GM19351 (cell line): ENCODE measurements around the gene GLI3.
A peak's percentile ranks its signal among the peaks of the same experiment; 100 is the strongest.

Experiments
- ATAC-seq: cut with Tn5 transposase; IDR thresholded peaks from one replicate; pipeline ENCODE4 v1.9.1; 2021; ENCODE audit warnings: mild to moderate bottlenecking, moderate library complexity; ENCODE audit not compliant: unreplicated experiment

Gene GLI3

DNA sequence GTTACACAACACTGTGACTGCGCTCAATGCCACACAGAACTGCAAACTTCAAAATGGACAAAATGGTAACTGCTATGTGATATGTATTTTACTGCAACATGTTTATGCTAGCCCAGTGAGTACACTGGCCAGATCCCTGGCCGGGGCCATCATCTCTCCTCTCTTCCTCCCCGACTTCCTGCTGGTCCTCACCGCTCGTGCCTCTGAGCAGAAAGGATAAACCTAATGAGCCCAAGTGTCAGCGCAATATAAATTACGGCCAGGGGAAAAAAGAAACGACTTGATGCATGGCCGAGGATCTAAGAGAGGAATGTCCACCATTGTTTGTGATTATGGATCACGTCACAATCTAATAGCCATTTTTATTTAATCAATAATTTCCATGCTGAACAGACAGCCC is 225.2 kb downstream of the GLI3 start:
- no peak for ATAC-seq

DNA sequence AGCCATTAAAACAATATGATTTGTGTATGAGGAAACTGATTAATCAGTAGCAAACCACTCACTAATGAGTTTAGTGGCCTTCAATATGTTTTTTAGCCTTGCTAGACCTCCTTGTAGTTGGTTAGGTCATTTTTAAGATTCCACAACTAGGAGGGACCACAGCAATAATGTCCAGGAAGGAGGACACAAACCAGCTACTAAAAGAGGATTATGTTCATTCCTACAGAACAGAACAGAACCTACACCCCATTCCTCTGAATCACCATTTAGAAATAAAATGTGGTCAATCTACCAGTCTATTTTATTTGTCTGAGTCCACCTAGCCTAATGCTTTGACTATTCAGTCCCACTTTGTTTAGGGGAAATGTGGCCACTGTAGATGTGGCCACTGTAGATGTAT is 226.3 kb downstream of the GLI3 start:
- no peak for ATAC-seq

DNA sequence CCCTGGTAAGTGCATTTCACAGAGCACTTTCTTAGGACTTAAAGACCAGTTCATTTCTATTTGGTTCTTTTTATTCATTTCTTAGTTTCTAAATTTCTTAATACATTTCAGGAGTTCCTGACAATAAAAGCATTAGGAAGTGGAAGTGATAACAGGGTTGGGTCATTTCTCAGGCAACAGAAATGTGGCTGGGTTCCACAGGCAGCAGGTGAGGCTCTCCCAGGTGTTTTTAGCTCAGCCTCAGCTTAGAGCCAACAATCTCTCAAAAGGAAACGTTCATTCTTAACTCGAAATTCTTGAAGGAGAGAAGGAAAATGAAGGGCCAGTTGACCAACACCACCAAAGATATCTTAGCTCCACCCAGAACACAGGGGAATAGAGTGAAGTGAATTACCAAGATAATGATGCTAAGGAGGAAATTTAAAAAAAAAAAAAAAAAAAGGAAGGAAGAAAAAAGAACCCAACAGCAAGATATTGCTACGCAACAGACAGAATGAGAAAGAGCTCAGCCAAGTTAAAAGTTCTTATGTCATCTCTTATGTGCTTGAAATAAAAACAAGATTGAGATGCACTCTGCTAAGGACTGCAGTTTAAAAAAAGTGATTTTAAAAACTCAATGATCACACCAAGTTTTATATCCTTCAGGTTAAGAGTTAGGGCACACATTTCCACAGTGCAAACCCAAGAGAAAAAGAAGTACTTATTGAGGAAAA is 230.1 kb downstream of the GLI3 start:
- no peak for ATAC-seq

DNA sequence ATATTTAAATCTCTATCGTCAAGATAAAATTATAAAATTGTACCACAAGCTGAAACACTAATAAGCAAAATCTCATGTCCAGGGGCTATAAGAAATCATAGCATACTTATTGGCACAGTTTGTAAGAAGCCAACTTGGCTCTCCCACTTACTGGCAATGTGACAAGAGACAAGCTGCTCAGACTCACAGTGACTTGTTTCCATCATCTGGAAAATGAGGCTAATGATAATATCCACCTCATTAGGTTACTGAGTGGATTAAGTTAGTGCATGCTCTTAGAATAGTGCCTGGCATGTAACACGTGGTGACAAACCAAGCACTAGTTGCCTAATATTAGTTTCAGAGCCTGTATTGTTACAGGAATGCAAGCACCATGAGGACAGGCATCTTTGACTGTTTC is 234.4 kb downstream of the GLI3 start:
- ATAC-seq = no peak

GRCh38 chr7:41999736-42000283 is 237.2 kb downstream of the GLI3 start:
- no peak for ATAC-seq

- ATAC-seq = no peak
Measured at GRCh38 chr7:41998041-41998440, 239.0 kb downstream of the GLI3 start.

- ATAC-seq = no peak
Measured at GRCh38 chr7:41997151-41997550, 239.9 kb downstream of the GLI3 start.

GRCh38 chr7:41996381-41997035 is 240.5 kb downstream of the GLI3 start:
- ATAC-seq = no peak

DNA sequence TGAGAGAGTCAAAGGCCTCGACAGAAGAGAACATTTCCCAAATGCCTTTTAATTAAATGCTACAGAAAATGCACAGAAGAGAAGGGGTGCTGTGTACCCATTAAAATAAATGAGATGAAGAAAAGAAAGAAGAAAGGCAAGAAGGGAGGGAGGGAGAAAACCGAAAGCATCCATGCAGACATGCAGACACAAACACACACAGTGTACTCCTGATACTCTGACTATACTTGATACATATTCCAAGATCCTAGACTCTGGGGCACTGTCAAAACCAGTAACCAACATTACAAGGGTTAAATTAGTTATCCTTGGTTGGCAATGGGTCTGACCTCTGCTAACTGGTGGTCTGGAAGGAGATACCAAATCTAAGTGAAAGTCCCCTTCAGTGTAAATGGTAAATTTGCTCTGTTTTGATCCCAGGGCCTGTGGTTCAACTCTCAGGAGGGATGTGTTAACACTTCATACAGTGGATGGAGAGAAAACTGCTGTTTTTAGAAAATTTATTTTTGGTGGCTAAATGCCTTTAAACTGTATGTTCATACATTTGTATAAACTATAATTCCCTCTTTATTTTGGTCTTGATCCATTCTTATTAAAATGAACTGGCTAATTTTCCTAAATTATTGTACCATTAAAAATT is 241.3 kb downstream of the GLI3 start:
- ATAC-seq = no peak

- no peak for ATAC-seq
Measured at GRCh38 chr7:41994746-41995110, 242.3 kb downstream of the GLI3 start.

DNA sequence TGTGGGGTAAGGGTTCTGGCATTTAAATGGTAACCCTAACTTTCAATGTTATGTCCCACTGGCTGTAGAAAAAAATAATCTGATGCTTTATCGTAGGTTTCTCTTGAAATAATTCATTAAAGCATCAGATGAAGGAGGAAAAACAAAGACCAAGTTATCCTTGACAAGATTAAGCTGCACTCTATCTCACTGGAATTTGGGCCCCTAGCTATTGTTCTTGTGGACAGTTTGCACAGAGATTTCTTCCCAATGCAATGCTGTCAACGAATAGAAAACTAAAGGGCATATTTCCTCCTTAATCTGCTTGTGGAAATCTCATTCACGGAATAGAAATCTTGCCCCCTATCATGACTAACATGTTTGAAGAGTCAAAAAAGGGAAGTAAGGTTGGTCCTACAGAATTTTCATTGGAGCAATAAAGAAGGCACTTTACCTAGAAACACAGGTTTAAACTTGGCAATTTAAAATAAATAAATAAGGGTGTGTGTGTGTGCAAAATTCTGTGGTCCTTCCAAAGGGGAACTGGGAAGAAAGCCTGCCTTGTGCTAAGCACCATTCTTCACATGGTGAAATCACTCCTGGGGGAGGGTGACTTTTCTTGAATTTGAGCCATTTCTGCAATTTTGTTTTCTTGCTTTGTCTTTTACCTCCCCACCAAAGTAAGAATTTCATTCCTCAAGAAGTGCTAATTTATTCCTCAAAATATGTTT is 242.8 kb downstream of the GLI3 start:
- no peak for ATAC-seq

DNA sequence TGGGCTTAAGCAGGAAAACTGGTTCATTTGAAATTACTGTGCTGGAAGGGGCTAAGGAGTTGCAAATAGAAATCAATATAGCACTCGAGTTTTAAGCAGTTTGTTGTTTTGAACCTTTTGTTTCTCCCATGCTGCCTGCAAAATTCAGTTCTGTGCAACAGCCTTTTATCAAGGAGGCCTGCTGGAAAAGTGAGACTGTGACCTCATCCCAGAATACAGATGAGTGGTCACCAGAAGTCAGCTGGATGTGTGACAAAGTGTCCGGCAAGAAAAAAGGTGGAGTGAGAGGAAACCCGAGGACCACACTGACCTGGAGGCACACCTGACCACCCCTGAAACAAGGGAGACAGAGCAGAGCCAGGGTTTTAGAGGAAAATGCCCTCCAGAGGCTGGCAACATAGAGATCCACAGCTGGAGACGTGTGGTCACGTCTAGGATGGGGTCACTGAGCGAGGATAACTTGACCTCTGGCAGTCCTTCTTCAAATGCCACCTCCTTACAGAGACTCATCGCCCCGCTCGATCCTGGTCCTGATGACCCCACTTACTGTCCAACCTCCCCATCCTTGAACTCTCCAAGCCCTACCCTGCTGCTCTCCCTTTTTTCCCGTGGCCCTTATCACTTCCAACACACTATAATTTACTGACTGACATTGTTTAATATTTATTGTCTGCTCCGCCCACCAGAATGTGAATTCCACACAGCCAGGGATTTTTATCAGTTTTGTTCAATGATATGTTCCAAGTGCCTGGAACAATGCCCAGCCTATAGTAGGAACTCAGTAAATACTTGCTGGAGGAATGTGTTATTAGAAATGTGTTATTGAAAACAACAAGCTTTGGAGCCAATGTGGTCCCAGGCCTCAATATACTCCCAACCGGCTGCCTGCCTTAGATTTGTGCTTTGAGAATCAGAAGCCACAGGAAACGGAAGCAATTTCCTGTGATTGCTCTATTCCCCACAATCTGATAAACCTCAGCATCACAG is 243.8 kb downstream of the GLI3 start:
- ATAC-seq = no peak

DNA sequence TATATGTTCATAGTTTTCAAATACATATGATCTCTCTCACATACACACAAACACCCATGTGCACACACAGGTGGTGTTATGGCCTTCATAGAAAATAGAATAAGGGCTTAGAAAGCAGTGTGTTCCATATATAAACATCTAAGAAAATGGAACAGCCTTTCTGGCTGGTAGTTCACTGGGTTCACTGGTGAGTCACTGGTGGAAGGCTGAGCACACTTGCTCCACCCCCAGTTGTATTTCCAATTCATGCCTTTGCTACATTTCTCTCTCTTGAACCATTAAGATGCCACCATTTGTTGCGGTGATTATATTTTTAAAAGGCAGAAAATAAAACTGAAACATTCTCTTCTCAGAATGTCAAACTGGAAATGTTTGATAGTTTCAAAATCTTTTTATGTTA is 252.1 kb downstream of the GLI3 start:
- ATAC-seq = no peak

DNA sequence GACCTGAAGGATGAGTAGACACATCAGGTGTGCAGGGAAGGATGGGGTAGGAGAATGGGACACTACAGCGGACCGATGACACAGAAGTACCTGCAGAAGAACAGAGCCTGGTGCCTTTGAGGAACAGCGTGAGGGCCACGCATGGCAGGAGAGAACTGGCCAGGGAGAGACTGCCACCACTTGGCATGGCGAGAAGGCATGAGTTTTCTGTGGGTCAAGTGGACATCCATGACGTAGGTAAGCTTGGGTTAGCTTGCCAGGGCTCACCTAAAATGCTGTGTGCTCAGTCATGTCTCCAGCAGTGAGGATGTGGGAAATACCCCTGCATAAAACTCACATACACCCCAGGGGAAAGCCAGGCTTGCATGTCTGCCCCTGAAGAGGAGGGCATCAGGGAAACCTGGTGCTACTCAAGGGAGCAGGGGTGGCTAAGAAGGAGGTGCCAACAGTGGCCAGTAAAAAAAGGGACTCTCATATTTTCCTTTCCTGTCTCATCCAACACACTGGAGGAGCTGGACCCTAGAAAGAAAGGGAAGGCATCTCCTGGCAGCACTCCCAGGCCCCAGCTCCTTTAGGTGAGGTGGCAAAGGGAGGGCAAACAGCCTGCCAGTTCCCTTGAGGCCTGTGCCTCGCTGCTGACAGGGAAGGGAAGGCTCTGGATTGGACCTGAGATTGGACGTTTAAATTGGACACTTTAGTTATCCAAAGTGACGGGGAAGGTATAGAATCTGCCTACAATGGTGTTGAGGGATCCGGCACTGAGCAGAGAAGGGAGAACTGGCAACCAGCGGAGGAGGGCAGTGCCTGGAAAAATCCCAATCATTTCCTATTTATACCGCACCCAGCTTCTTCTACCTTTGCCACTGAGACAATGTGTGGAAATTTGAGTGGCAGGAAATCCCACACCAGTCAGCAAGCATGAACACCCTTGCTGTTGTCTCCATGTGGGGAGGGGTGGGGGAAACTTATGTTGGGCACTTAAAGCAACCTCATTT is 255.7 kb downstream of the GLI3 start:
- no peak for ATAC-seq

GRCh38 chr7:41979834-41980307 is 257.1 kb downstream of the GLI3 start:
- no peak for ATAC-seq

- no peak for ATAC-seq
Measured at GRCh38 chr7:41978858-41979257, 258.2 kb downstream of the GLI3 start.

GRCh38 chr7:41977661-41978060 is 259.3 kb downstream of the GLI3 start:
- ATAC-seq = no peak

DNA sequence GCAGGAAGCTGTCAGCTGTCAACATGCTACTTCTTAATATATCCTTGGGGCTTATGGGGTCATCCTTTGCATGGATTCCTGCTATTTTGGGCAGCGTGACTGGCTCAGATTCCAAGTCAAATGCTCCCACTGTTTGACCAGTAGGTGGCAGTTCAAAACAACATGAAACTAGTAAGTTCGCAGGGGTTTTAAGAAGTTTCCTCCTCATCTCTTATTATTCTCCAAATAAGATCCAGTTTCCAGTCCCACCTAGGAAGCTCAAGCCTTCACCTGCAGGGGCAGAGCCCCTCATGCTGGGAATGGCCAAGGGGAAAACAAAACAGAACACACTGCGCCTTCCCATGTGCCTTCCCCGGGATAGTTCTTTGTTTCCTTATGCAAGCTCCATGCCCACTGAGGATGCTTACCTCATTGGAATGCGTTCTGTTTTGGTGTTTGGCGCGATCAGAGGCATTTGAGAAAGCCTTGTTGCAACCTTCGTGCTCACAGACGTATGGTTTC is 259.8 kb downstream of the GLI3 start:
- peak; percentile 50 for ATAC-seq

DNA sequence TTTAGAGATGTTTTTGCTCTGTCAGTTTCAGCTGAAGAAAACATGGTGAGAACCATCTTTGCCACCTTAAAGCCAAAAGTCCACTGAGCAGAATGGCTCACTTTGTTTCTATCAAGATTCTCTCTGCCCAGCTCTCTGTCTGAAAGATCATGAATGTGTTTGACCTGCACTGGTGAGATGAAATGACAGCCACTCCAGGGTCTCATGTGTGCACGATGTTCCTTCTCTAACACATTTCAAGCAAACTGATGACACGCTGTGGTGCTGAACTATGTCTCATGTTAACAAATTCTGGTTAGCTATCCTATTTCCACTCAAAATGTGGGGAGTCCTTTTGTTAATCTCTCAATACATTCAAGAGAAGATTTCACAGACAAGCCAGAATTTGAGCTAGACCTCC is 260.6 kb downstream of the GLI3 start:
- ATAC-seq = no peak
